ENCODE results near the gene NCLN.

GRCh38 chr19:3188627-3189596 is 3.2 kb downstream of the NCLN start:
- TF ChIP-seq, protein P1, sequence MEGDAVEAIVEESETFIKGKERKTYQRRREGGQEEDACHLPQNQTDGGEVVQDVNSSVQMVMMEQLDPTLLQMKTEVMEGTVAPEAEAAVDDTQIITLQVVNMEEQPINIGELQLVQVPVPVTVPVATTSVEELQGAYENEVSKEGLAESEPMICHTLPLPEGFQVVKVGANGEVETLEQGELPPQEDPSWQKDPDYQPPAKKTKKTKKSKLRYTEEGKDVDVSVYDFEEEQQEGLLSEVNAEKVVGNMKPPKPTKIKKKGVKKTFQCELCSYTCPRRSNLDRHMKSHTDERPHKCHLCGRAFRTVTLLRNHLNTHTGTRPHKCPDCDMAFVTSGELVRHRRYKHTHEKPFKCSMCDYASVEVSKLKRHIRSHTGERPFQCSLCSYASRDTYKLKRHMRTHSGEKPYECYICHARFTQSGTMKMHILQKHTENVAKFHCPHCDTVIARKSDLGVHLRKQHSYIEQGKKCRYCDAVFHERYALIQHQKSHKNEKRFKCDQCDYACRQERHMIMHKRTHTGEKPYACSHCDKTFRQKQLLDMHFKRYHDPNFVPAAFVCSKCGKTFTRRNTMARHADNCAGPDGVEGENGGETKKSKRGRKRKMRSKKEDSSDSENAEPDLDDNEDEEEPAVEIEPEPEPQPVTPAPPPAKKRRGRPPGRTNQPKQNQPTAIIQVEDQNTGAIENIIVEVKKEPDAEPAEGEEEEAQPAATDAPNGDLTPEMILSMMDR (conservative IDR thresholded peaks at IDR 0.05) = no peak
- TF ChIP-seq ZFX (IDR thresholded peaks at IDR 0.05) = no peak

All from C4-2B (cell line).